ENCODE data around the gene FAM193B.
"Not testable (repeated sequence)": the region's sequence is repeated elsewhere in the genome, so short reads cannot be mapped to it uniquely, and the experiment has no call there.

Gene FAM193B

GRCh38 chr5:177575488-177575887, 21.1 kb upstream of the FAM193B start:
- no peak for DNase-seq

DNA sequence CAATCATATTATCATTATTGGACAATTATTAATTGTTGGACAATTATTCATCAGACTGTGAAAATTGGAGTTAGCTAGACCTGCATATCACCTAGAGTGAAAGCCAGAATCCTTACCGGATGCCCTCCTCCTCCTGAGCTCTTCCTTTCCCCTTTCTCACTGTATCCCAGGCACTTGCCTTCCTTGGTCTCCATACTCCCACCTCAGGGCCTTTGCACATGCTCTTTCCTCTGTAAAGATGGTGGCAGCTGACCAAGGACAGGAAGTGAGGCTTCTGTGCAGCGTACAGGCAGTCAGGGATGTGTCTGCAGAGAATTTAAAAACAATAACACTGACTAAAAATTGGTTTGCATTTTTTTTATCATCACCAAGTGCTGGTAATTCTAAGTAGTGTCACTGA, 15.5 kb upstream of the FAM193B start:
- no peak for DNase-seq

- DNase-seq: no peak
Observed at GRCh38 chr5:177568326-177568725, 14.0 kb upstream of the FAM193B start.

DNA sequence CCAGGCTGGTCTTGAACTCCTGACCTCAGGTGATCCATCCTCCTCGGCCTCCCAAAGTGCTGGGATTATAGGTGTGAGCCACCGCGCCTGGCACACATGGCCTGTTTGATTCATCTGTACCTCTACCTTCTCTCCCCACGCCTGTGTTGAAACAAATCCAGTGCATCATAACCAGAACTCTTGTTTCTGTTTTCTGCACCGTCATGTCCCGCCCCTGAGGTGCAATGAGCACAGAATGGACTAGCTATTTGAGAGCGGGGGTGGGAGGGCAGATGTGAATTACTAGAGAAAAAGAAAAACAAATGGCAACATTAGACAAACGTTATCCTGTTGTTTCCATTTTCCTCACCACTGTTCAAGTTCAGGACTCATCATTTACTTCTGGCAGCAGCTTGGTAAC, 10.7 kb upstream of the FAM193B start:
- no peak for DNase-seq

DNA sequence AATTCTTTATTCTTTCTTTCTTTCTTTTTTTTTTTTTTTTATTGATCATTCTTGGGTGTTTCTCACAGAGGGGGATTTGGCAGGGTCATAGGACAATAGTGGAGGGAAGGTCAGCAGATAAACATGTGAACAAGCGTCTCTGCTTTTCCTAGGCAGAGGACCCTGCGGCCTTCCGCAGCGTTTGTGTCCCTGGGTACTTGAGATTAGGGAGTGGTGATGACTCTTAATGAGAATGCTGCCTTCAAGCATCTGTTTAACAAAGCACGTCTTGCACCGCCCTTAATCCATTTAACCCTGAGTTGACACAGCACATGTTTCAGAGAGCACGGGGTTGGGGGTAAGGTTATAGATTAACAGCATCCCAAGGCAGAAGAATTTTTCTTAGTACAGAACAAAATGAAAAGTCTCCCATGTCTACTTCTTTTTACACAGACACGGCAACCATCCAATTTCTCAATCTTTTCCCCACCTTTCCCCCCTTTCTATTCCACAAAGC, 5.1 kb upstream of the FAM193B start:
- DNase-seq: not testable (repeated sequence)

DNA sequence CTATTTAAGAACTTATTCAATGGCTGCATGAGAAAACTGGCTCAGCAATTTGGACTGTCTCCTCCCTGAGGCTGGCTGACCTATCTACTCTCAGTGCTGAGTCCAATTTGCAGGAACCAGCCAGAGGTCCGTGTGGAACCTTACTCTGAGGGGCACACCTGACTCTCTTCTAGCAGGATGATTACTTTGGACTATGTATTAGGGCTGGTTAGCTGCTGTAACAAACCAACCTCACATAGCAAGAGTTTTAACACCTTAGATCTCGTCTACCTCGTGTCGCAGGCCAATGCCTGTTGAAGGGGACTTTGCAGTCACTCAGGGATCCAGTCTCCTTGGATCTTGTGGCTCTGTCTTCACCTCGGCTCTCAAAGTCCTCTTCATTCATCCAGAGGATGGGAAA, 3.4 kb upstream of the FAM193B start:
- DNase-seq: no peak

DNA sequence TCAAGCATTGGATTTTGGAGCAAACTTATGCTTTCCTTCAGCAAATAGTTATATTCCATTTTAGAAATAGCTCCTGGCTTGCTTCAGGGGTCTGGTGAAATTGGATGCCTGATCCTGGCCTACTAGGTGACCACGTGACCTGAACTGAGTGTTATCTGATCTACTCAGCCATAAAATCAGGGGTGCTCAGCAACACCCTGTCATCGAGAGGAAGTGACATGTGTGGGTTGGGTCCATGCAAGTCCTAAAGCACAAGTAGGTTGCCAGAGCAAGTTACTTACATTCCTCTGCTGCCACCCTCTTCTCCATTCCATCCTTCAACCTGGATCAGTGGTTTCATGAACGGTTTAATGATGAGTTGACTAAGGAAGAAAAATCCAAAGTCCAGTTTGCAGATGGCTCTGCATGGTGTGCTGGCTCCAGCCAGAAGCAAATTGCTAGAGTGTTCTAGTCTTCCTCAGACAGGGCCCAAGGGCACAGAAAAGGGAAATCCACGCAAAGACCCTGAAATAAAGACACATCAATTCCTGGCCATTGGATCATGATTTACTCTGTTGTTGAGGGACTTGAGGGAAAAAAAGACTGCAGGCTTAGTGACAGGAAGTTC, 2.8 kb upstream of the FAM193B start:
- no peak for DNase-seq

DNA sequence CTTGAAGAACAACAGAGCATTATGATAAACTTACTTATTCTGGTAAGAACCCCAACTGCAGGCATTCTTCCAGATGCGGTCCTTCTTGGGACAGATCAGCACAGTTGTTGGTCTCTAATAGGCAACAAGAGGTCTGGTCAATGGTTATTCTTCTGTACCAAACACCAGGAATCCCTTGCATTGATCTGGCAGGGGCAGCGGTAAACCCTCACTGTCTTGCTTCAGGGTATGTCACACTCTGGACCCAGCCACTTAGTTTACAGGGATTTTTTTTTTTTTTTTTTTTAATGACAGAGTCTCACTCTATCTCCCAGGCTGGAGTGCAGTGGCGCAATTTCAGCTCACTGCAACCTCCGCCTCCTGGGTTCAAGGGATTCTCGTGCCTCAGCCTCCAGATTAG, 1.3 kb upstream of the FAM193B start:
- DNase-seq: no peak

DNA sequence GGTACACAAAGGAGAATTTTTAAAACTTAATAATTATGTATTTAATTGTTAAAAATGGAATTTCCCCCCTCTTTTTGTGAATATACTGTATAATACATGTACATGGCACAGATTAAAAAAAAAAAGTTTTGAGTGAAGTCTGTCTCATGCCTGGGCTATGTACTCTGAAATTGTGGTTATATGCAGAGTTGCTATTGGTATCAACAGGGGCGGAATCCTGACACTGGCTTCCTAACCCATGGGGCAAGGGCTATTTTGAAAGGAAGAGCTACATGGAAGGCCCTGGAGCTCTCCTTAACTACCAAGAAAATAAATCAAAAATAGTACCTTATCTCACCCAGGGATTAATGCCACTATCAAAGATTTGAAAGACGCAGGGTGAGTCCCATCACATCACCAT, 865 bp upstream of the FAM193B start:
- DNase-seq: no peak

DNA sequence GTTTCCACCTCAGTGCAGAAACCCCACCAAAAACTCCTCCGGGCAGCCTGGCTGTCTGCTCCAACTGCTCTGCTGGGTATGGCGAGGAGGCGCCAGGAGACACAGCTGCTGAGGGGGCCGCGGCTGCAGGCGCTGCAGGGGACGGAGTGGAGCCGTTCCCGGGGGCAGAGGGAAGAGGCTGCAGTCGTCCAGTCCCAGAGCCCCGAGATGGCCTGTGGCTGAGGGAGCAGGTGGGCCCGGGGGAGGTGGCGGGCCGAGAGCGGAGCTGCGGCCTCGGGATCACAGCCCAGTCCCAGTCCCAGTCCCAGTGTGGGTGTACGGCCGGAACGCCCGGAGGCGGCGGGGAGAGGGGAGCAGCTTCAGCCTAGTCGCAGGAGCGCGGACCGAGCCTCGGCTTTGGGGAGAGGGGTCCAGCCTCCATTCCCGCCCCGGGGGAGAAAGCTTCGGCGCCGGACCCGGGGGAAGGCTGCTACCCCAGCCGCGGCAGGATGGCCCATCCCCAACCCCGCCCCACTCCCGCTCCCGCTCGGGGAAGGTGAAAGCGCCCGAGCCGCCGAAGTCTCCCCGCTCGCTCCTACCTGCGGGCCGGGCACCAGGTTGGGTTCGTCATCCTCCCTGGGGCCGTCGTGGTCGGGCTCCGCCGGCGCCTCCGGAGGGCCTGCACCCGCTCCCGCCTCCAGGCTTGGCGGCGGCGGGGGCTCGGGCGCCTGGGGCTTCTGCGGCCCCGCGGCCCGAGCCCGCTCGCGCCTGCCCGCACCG, 513 bp downstream of the FAM193B start:
- peak; percentile 43 for DNase-seq

DNA sequence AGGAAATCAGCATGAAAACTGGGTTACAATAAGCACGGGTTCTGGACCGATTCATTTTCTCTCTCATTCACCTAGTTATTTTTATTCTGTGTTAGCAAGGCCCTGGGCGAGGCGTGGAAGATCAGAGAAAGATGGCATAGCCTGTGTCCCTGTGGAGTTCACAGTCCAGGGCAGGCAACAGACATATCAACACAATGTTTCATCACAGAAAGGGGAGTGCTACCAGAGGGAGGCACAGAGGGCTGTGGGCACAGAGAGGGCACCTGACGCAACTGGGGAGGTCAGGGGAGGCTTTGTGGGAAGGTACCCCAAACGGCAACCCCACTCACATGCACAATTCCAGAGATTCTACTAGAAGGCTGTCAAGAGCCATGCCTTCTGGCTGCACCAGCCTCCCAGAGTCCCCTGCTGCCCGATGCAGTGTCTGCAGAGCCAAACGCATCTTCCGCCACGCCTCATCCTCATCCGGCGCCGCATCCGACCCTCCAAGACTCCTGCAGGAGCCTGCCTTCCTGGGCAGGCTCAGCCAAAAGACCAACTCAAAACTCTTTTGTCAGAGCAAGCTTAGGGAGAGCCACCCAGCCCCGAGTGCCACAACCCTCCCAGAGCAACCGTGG, 1.4 kb downstream of the FAM193B start:
- DNase-seq: no peak

DNA sequence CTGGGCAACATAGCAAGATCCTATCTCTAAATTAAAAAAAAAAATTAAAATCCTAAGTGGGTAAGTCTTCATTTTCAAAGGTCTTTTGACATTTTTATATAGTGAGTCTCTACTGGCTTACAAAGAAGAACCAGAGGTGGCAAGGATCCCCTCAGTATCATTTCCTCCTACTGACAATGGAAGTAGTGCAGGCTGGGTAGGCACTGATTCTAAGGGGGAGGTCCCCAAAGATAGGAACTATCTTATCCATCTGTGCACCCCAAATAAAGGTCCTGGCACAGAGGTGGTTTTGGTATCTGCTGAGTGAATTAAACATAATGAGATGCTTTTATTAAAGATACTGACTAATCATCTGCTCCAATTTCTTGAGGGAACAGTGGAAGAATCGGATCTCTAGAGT, 4.2 kb downstream of the FAM193B start:
- DNase-seq: no peak

DNA sequence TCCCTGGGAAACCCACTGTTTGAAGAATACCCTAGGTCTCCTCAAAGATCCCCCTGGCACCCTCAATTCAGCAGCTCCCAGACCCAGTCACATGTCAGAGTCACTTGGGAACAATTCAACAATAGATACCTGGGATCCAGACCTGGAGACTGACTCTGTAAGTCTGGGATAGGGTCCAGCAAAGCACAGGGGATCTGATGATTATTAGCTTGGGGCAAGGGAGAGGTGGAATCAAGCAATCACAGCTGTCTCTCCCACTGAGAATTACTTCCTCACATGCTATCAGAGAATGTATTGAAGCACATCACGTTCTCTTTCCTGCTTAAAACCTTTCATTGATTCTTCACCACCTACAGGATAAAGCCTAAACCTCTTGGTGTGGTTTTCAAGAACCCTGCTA, 5.9 kb downstream of the FAM193B start:
- no peak for DNase-seq

DNA sequence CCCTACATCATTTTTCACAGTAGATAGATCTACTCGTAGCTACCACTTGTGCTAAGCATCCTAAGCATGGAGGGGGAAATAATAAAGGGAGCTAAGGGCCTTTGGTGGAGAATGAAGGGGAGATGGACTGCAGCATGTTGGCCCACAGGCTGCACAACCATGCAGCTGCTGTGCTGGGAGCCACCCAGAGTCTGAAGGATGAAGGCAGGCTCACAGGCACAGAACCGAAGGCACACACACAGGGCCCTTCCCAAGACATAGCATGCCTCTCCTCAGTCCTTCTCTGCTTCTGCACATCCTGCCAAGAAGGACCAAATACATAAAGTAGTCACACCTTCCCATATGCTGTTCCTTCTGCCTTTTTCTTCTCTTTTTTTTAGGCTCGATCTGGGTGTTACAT, 6.6 kb downstream of the FAM193B start:
- no peak for DNase-seq

DNA sequence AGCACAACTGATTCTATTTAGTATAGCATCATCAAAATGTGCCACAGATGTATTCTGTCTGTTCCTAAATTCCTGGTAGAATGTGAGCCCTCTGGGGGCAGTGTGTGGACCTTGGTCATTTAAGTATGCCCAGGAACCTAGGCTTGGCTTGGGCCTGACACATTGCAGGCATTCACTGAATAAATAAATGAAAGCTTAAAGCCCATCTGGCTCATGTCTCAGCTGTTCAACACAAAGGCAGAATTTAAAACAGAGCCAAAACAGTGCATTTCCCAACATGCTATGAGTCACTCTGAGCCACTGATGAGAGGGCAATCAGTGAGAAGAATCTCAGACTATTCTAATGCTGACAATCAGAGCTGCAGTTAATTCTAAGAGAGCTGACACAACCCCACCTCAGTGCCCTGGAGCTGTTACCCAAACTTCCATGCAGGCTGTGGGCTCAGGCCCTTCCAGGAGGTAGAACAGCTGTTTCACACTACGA, 8.1 kb downstream of the FAM193B start:
- DNase-seq: no peak

GRCh38 chr5:177545487-177546257, 8.7 kb downstream of the FAM193B start:
- DNase-seq: no peak

DNA sequence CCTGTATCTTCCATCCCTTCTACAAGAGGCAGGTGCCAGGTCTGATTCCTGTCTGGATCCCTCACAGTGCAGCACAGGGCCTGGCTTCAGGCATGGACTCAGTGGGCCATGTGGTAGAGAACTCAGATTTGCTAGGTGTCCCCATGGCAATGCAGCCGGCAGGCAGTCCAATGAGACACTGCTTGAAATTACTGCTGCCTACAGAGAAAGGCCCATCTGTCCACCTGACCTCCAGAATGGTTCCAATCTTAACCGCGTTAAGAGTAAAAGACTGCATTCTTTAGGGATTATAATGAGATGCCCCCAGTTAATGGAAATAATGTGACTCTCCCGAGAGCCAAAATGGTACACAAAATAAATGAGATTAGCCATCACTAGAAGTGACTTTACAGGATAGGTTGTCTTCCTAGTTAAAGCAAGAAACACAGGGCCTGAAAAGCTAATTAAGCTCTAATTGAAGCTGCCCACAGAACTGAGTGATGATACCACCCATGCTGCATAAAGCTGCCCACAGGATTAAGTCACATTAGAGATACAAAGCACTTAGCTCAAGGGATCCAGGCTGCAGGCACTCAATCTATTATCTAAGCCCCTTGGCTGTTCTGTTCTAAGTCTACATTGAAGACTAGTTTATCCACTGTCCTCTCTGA, 11.4 kb downstream of the FAM193B start:
- DNase-seq: no peak

DNA sequence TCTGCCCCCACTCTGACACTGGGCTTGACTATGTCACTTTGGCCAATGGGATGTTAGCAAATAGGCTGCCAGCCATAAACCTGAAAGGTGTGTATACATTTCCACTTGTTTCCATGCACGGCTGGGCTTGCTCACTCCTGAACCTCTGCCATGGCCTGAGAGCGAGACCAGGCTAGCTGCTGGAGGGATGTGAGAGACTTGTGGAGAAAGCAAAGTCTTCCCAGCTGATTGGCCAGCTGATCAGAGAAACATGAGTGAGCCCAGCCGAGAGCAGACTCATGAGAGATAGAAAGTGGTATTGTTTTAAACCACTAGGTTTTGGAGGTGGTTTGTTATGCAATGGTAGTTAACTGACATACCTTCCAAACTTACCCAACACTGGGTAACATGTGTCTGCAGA, 13.9 kb downstream of the FAM193B start:
- DNase-seq: no peak

DNA sequence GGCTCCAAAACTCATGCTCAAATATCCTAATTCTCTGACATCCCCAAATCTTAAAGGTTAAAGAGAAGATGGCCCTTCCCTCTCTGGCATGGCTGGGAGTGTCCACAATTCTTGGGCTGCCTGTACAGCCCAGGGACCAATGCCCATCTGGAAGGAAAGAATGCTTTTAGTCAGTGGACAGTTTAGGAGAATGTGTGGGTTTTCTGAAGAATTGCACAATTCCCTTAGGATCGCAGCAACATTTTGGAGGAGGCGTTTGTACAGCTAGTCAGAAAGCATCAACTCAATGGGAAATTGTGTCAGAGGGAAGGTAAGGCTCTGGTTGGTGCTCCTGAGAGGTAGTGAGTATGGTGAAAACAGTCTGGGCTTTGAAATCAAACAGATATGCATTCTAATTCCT, 15.0 kb downstream of the FAM193B start:
- no peak for DNase-seq

DNA sequence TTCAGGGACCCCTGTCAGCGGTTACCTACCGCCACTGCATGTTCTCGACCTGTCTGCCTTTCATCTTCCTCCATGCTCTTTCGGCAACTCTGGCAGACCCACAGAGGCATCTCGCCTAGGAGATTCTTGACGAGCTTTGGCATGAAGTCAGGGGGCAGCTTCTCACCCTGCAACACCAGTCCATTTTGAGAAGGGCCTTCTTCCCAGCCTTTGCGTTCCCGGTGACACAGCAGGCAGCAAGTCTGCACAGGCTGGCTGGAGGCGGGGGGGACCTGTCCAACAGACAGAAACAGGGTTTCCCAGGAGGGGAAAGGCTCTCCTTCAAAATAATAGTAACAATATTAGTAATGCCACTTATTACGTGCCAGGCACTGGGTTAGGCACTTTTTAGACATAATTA, 15.5 kb downstream of the FAM193B start:
- DNase-seq: no peak

- DNase-seq: no peak
Observed at GRCh38 chr5:177537389-177538361, 16.7 kb downstream of the FAM193B start.

- no peak for DNase-seq
Observed at GRCh38 chr5:177536386-177536785, 18.0 kb downstream of the FAM193B start.
